Cardiac septum (tissue), 1 donor: ENCODE measurements around the gene PGF. TPM values are rescaled to one million over a fixed set of nuclear protein-coding genes. Genes with fewer than 3 reads are reported as not detected.

Source experiments
- total RNA-seq: library from RNA; stranded (reverse); fragmentation: NEBNext Ultra II Directional; extraction: Animal tissue kit (Norgen Biotek cat#: 25700); gene quantifications from one replicate; pipeline ENCODE4 v1.2.1, GENCODE V29; 2021
- donor health status: DM: no; HTN: no; CAD: no.

The PGF gene
- total RNA-seq, 1 donor from 2014 or later: 9.4 TPM

Other genes with a start within 250 kb of the PGF start
- gene AREL1, start 242.5 kb downstream of the PGF start, total RNA-seq: 21.2 TPM
- gene FCF1, start 242.5 kb downstream of the PGF start, total RNA-seq: 36.6 TPM
- 40.8 TPM for gene YLPM1, start 192.3 kb downstream of the PGF start, total RNA-seq
- not detected for gene PROX2, start 79.5 kb downstream of the PGF start, total RNA-seq
- gene DLST, start 73.7 kb downstream of the PGF start, total RNA-seq: 202 TPM
- 19.8 TPM for gene RPS6KL1, start 32.3 kb downstream of the PGF start, total RNA-seq
- 36.4 TPM for gene EIF2B2, start 47.3 kb upstream of the PGF start, total RNA-seq
- gene MLH3, start 95.9 kb upstream of the PGF start, total RNA-seq: 20.0 TPM
- 12.2 TPM for gene ACYP1, start 108.4 kb upstream of the PGF start, total RNA-seq
- gene ZC2HC1C, start 114.0 kb upstream of the PGF start, total RNA-seq: 5.2 TPM
- 115 TPM for gene NEK9, start 171.5 kb upstream of the PGF start, total RNA-seq
- gene TMED10, start 221.0 kb upstream of the PGF start, total RNA-seq: 283 TPM